ENCODE data around the gene LCA5L.

LCA5L gene

GRCh38 chr21:39367783-39368182, 77.8 kb downstream of the LCA5L start:
- TF ChIP-seq, protein P1, sequence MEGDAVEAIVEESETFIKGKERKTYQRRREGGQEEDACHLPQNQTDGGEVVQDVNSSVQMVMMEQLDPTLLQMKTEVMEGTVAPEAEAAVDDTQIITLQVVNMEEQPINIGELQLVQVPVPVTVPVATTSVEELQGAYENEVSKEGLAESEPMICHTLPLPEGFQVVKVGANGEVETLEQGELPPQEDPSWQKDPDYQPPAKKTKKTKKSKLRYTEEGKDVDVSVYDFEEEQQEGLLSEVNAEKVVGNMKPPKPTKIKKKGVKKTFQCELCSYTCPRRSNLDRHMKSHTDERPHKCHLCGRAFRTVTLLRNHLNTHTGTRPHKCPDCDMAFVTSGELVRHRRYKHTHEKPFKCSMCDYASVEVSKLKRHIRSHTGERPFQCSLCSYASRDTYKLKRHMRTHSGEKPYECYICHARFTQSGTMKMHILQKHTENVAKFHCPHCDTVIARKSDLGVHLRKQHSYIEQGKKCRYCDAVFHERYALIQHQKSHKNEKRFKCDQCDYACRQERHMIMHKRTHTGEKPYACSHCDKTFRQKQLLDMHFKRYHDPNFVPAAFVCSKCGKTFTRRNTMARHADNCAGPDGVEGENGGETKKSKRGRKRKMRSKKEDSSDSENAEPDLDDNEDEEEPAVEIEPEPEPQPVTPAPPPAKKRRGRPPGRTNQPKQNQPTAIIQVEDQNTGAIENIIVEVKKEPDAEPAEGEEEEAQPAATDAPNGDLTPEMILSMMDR (IDR thresholded peaks at IDR 0.05; ENCODE audit: control extremely low read depth, extremely low read depth, low read depth, missing control alignments): no peak
- POLR2A ChIA-PET: no interaction called here
- no peak for DNase-seq (ENCODE audit: extremely low spot score)
- CTCF ChIA-PET: no interaction called here

DNA sequence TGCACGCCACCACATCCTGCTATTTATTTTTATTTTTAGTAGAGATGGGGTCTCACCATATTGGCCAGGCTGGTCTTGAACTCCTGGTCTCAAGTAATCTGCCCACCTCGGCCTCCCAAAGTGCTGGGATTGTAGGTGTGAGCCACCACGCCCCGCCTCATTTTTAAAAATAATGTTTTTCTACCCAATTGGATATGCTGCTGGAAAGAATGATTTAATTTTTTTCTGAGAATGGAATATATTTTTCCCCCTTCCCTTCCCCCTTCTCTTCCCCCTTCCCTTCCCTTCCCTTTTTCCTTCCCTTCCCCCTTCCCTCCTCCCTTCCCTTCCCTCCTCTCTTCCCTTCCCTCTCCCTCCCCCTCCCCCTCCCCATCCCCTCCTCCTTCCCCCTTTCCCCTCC, 79.0 kb downstream of the LCA5L start:
- TF ChIP-seq, protein P1 (IDR thresholded peaks at IDR 0.05; ENCODE audit: control extremely low read depth, extremely low read depth, low read depth, missing control alignments): no peak
- ChIA-PET POLR2A (no interaction called here), CTCF (no interaction called here)

DNA sequence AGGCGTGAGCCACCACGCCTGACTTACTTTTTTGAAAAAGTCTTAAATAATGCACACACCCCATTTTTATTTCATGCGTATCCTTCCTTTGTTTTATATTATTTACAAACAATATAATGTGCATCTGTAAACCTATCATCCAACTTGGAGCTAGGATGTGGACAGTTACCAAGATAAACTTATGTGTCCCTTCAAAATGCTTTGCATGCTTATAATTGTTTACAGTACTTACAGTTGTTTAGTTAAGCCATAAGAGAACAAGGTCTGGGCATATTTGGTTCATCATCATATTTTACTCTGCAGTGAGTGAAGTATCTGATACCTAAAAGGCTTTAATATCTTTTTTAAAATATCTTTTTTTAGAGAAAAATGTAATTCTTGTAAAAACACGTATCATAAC, 80.6 kb downstream of the LCA5L start:
- POLR2A ChIA-PET: no interaction called here
- no peak for DNase-seq (ENCODE audit: extremely low spot score)
- CTCF ChIA-PET: interaction anchor here (1.9 kb wide), 1 partner anchor 13 kb away, joined by 5 read pairs; no protein-coding TSS in a partner anchor
- TF ChIP-seq, protein P1 (IDR thresholded peaks at IDR 0.05; ENCODE audit: control extremely low read depth, extremely low read depth, low read depth, missing control alignments): no peak

More for the DNA sequence above, 79.0 kb downstream of the LCA5L start:
- DNase-seq (ENCODE audit: extremely low spot score): no peak

- TF ChIP-seq, protein P1 (IDR thresholded peaks at IDR 0.05; ENCODE audit: control extremely low read depth, extremely low read depth, low read depth, missing control alignments): no peak
- ChIA-PET CTCF (interaction anchor here (1.3 to 2.1 kb wide), 4 partner anchors 10 to 24 kb away, joined by 3 to 8 read pairs (median 4); no protein-coding TSS in a partner anchor), POLR2A (no interaction called here)
- no peak for DNase-seq (ENCODE audit: extremely low spot score)
These were observed 81.7 kb downstream of the LCA5L start for GRCh38 chr21:39363607-39364555.

- DNase-seq (ENCODE audit: extremely low spot score): no peak
- TF ChIP-seq, protein P1 (IDR thresholded peaks at IDR 0.05; ENCODE audit: control extremely low read depth, extremely low read depth, low read depth, missing control alignments): no peak
- ChIA-PET POLR2A (no interaction called here), CTCF (interaction anchor here (1.3 to 2.1 kb wide), 3 partner anchors 11 to 25 kb away, joined by 3 to 8 read pairs (median 4); no protein-coding TSS in a partner anchor)
These were observed 82.8 kb downstream of the LCA5L start for GRCh38 chr21:39362733-39363132.

GRCh38 chr21:39359382-39359781, 86.2 kb downstream of the LCA5L start:
- POLR2A ChIA-PET: no interaction called here
- no peak for DNase-seq (ENCODE audit: extremely low spot score)
- CTCF ChIA-PET: no interaction called here
- TF ChIP-seq, protein P1 (IDR thresholded peaks at IDR 0.05; ENCODE audit: control extremely low read depth, extremely low read depth, low read depth, missing control alignments): no peak

Data from GM10248 (cell line).